NCI-H2107 (cell line): Measurements from ENCODE around the gene SMCO2.
A peak's percentile ranks its signal among the peaks of the same experiment; 100 is the strongest.
"Not testable (repeated sequence)": the region's sequence is repeated elsewhere in the genome, so short reads cannot be mapped to it uniquely, and the experiment has no call there.

Experiments used
- DNase-seq: peaks from one replicate; lab custom pipeline; 2025; lab: John Stamatoyannopoulos, UW

SMCO2 gene

GRCh38 chr12:27527512-27527911 lies 81.0 kb downstream of the SMCO2 start:
- DNase-seq: no peak

GRCh38 chr12:27528788-27529187 lies 82.3 kb downstream of the SMCO2 start:
- no peak for DNase-seq

GRCh38 chr12:27530157-27530922 lies 83.8 kb downstream of the SMCO2 start:
- DNase-seq: no peak

GRCh38 chr12:27531896-27532295 lies 85.4 kb downstream of the SMCO2 start:
- no peak for DNase-seq

GRCh38 chr12:27534060-27534764 lies 87.7 kb downstream of the SMCO2 start:
- no peak for DNase-seq

GRCh38 chr12:27534765-27535161 lies 88.2 kb downstream of the SMCO2 start:
- no peak for DNase-seq

- no peak for DNase-seq
Measured at GRCh38 chr12:27535318-27535717, 88.8 kb downstream of the SMCO2 start.

- no peak for DNase-seq
Measured at GRCh38 chr12:27537855-27538675, 91.5 kb downstream of the SMCO2 start.

GRCh38 chr12:27539191-27539631 lies 92.7 kb downstream of the SMCO2 start:
- no peak for DNase-seq

- DNase-seq: no peak
Measured at GRCh38 chr12:27541031-27541719, 94.6 kb downstream of the SMCO2 start.

- no peak for DNase-seq
Measured at GRCh38 chr12:27542628-27543027, 96.1 kb downstream of the SMCO2 start.

- DNase-seq: not testable (repeated sequence)
Measured at GRCh38 chr12:27544858-27545257, 98.3 kb downstream of the SMCO2 start.

GRCh38 chr12:27545665-27546064 lies 99.1 kb downstream of the SMCO2 start:
- DNase-seq: no peak

- no peak for DNase-seq
Measured at GRCh38 chr12:27547592-27547991, 101.1 kb downstream of the SMCO2 start.

- DNase-seq: no peak
Measured at GRCh38 chr12:27548301-27549199, 102.0 kb downstream of the SMCO2 start.

GRCh38 chr12:27549236-27549800 lies 102.8 kb downstream of the SMCO2 start:
- DNase-seq: no peak

- peak; percentile 27 for DNase-seq
Measured at GRCh38 chr12:27549801-27550652, 103.5 kb downstream of the SMCO2 start.

GRCh38 chr12:27550653-27550975 lies 104.1 kb downstream of the SMCO2 start:
- DNase-seq: no peak

GRCh38 chr12:27551172-27551840 lies 104.8 kb downstream of the SMCO2 start:
- no peak for DNase-seq
